T47D (cell line): ENCODE results near the gene NHEJ1.

Experiments
- DNase-seq, 2 experiments: peaks; one replicate each; pipeline versions ENCODE4 v3.0.0 to v3.0.0-alpha.2; 2011 to 2012; ENCODE audit warnings: low read depth in 1 of 2, low spot score in 1 of 2
- JUND ChIP-seq: IDR thresholded peaks from 2 replicates; pipeline ENCODE4 v1.6.1; 2012; ENCODE audit warnings: low read depth
- in situ Hi-C: cut with HindIII; loops from 2 replicates; pipeline ENCODE4 v1.10.0; 2016; ENCODE audit warnings: low sequenced_read_pairs, low pct_unique_long_range_greater_than_20kb

NHEJ1 gene

GRCh38 chr2:219099329-219099728 is 61.3 kb downstream of the NHEJ1 start:
- in situ Hi-C loops: no loop called here
- DNase-seq: no peak
- TF ChIP-seq JUND: no peak

DNA sequence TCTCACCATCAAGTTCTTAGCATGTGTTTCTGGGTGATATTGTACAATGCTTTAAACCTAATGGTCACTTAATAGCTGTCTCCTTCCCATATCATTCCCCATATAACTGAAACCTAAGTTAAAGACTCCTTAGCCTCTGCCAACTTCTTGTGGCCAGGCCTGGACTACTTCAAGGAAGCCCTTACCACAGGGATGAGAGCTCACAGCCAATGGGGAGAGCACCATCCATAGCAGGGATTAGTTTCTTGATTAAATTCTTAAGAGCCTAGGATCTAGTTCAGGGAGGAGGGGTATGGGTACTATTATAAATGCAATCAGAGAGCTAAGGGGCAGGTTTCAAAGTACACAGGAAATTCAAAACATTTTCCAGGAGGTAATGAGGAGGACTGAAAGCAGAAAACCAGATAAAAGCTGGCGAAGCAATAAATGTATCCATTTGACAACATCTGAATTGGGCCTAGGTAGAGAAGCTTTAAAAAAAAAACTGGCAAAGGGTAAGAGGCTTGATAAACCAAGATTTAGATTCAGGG is 65.1 kb downstream of the NHEJ1 start:
- no peak for TF ChIP-seq JUND
- in situ Hi-C loops: no loop called here
- DNase-seq: no peak

DNA sequence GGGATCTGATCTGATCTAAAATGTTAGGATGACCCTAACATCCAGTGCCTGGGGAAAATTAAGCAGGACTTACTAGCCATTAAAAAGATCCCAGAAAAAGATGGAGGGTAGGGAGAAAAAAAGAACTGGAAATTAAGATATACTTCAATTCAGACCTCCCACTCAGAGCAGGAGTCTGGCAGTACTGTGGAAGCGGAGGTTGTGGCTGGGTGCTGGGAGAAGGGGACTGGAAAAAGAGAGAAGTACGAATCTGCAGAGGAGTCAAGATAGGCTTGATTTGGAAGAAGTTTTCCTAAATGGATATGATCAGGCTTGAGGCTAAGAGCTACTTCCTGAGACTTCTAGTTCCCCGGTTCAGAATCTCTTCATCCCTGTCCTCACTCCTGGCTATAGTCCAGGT is 66.4 kb downstream of the NHEJ1 start:
- in situ Hi-C loops: no loop called here
- DNase-seq: no peak

GRCh38 chr2:219090436-219091299 is 69.9 kb downstream of the NHEJ1 start:
- no peak for DNase-seq
- in situ Hi-C loops: no loop called here
- TF ChIP-seq JUND: no peak

More for the DNA sequence above, 66.4 kb downstream of the NHEJ1 start:
- TF ChIP-seq JUND: no peak

GRCh38 chr2:219089330-219089729 is 71.3 kb downstream of the NHEJ1 start:
- in situ Hi-C loops: no loop called here
- no peak for TF ChIP-seq JUND

GRCh38 chr2:219087848-219088247 is 72.8 kb downstream of the NHEJ1 start:
- DNase-seq: no peak
- in situ Hi-C loops: no loop called here
- TF ChIP-seq JUND: no peak

More at GRCh38 chr2:219089330-219089729, 71.3 kb downstream of the NHEJ1 start:
- DNase-seq: no peak

DNA sequence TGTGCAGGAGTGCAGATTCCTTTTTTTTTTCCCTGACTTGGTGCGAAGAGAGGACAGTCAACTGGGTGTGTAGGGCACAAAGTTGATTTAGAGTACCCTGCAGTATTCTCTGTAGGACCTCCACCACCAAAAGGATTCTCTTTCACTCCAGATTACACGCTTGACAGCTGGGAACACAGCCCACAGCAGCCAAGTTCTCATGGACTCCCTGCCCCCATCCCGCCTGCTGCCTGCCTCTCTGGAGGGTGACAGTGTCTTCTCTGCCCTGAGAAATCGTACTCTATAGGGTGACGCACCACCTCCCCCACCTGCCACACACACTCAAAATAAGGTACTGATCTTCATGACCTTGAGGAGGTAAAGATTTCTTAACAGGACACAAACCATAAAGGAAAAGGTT is 73.3 kb downstream of the NHEJ1 start:
- in situ Hi-C loops: no loop called here
- TF ChIP-seq JUND: no peak
- DNase-seq: no peak

GRCh38 chr2:219086196-219086595 is 74.4 kb downstream of the NHEJ1 start:
- no peak for DNase-seq
- in situ Hi-C loops: no loop called here
- TF ChIP-seq JUND: no peak

- in situ Hi-C loops: no loop called here
- no peak for DNase-seq
- TF ChIP-seq JUND: no peak
Observed at GRCh38 chr2:219084791-219085190, 75.8 kb downstream of the NHEJ1 start.

- no peak for DNase-seq
- TF ChIP-seq JUND: no peak
- in situ Hi-C loops: no loop called here
Observed at GRCh38 chr2:219082332-219082958, 78.2 kb downstream of the NHEJ1 start.

- no peak for DNase-seq
- in situ Hi-C loops: no loop called here
- no peak for TF ChIP-seq JUND
Observed at GRCh38 chr2:219081701-219082331, 78.8 kb downstream of the NHEJ1 start.

DNA sequence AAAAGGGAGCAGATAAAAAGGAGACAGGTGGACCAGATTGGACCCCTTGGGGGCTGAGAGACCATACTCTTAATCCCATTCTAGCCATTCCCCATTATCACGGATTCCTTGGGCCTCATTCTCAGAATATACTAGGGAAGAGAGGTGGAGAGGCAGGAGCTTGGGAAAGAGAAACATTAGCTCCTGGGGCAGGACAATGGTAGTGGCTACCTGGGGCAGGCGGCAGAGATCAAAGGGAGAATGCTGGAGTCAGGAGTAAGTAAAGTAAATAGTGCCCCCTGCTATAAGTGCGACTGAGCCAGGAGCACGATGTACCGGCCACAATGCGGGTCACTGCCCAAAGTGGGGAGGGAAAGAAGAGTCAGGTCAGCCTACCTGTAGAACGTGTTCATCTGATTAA is 79.5 kb downstream of the NHEJ1 start:
- TF ChIP-seq JUND: no peak
- DNase-seq: no peak
- in situ Hi-C loops: no loop called here

DNA sequence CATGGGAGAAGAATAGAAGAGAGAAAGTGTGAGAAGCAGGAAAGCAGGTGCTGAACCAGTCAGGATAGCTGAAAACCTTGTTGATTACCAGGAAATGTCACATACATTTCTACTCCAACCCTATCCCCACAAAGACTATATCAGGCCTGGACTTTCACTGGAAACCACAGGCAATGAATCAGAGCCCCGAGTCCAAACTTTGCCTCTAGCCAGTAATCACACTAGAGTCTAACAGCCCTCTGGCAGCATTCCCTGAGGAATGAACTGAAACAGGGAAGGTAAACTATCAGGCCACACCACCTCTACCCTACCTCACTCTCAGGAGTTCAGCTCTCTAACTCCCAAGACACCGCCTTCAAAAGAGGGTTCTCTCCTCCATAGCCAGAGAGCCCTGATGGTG is 81.2 kb downstream of the NHEJ1 start:
- in situ Hi-C loops: no loop called here
- no peak for TF ChIP-seq JUND
- DNase-seq: no peak
